RWPE1 (cell line): ENCODE data around the gene R3HDM1.
A peak's percentile ranks its signal among the peaks of the same experiment; 100 is the strongest.
"Not testable (repeated sequence)": the region's sequence is repeated elsewhere in the genome, so short reads cannot be mapped to it uniquely, and the experiment has no call there.

Experiments
- CTCF ChIA-PET: fragments of 350-600 bp; sonication (Branson Sonifier 250); formaldehyde crosslinking; extraction: SDS; loops from one replicate; lab custom pipeline; 2021; lab: Yijun Ruan, JAX
- POLR2A ChIA-PET: fragments of 400-600 bp; formaldehyde crosslinking; extraction: SDS; loops from one replicate; lab custom pipeline; 2020; ENCODE audit warnings: antibody characterized with exemption; ENCODE audit not compliant: low non-redundant PET; lab: Yijun Ruan, JAX
- DNase-seq: peaks from one replicate; pipeline ENCODE4 v3.0.0; 2012; ENCODE audit warnings: low spot score
- H3K27ac ChIP-seq: fragments of 450-650 bp; 2 replicates; pipeline ENCODE4 v1.5.1; 2017
- TF ChIP-seq, protein P1 (sequence below): fragments of 450-650 bp; conservative IDR thresholded peaks from 2 replicates; pipeline ENCODE4 v1.5.1; 2017; ENCODE audit warnings: low read depth, mild to moderate bottlenecking

The R3HDM1 gene

DNA sequence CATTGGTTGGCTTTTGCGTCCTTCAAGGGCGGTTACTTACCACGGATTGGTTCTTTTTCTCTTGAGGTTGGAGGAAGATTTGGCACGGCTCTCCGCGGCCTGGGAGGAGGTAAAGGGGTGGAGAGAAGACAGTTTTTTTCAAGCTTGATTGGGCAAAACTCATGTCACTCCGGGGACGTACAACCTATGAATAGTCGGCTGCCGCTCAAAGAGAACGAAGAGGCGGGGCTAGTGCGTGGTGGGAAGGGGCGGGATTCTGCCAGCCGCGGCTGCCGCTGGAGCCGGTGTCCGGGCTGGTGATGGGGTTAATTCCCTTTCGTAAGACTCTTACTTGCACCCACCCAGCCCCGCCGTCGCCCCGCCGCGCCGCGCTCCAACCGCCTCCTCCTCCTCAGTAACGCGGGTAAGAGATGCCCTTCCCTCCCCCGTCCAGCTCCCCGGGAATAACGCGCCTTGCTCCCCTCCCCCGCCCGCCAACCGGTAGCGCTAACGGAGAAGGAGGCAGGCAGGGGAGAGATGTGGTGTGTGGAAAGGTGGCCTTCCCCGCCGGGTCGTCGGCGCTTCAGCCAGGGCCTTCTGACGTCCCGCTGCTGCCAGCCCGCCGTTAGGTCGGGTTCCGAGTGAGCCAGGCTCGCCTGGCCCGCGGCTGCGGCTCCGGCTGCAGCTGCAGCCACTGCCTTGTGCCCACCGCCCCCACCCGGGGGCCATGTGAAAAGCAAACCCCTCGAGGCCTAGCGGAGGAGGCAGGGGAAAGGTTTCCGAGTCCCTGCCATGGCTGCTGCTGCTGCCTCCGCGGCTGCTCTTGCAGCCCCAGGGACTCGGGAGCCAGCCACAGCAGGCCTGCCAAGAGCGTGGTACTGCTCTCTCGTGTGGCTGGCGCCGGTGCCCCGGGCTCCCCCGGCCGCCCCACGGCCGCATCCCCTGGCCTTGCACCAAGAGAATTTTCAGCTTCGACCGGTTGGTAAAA, at the start of gene R3HDM1:
TSS of gene R3HDM1 (plus strand) at position 254 of the 967 bp plus-strand sequence. CDS start 73,362 bp downstream, outside the sequence.
- peak; percentile 99 for DNase-seq
- TF ChIP-seq, protein P1, sequence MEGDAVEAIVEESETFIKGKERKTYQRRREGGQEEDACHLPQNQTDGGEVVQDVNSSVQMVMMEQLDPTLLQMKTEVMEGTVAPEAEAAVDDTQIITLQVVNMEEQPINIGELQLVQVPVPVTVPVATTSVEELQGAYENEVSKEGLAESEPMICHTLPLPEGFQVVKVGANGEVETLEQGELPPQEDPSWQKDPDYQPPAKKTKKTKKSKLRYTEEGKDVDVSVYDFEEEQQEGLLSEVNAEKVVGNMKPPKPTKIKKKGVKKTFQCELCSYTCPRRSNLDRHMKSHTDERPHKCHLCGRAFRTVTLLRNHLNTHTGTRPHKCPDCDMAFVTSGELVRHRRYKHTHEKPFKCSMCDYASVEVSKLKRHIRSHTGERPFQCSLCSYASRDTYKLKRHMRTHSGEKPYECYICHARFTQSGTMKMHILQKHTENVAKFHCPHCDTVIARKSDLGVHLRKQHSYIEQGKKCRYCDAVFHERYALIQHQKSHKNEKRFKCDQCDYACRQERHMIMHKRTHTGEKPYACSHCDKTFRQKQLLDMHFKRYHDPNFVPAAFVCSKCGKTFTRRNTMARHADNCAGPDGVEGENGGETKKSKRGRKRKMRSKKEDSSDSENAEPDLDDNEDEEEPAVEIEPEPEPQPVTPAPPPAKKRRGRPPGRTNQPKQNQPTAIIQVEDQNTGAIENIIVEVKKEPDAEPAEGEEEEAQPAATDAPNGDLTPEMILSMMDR, result no peak; the same call in 1 of the 2 replicates
- POLR2A ChIA-PET, result interaction anchor here (0.6 kb wide), 1 partner anchor 261 kb away, joined by 3 read pairs; no protein-coding TSS in a partner anchor
- CTCF ChIA-PET, result interaction anchor here (0.7 kb wide), 1 partner anchor 613 kb away, joined by 3 read pairs; the partner anchor contains the start of gene CCNT2
- peak within 1 kb of the TSS; percentile 97 for H3K27ac ChIP-seq

- TF ChIP-seq, protein P1, result no peak
- ChIA-PET POLR2A (no interaction called here), CTCF (no interaction called here)
- no peak overlapping the region for H3K27ac ChIP-seq
- DNase-seq, result no peak
Measured at GRCh38 chr2:135485441-135485840, 45.8 kb upstream of the R3HDM1 start.

DNA sequence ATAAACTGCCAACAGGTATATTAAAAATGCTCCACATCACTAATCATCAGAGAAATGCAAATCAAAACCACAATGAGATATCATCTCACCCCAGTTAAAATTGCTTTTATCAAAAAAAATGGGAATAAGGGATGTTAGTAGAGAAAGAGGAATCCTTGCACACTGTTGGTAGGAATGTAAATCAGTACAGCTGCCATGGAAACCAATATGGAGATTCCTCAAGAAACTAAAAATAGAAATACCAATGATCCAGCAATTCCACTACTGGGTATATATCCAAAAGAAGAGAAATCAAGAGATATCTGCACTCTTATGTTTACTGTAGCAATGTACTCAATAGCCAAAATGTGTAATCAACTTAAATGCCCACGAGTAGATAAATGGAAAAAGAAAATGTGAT, 40.9 kb upstream of the R3HDM1 start:
- DNase-seq, result no peak
- TF ChIP-seq, protein P1, result no peak
- CTCF ChIA-PET, result no interaction called here
- POLR2A ChIA-PET, result no interaction called here
- no peak overlapping the region for H3K27ac ChIP-seq

GRCh38 chr2:135494503-135494902, 36.8 kb upstream of the R3HDM1 start:
- TF ChIP-seq, protein P1, result no peak
- CTCF ChIA-PET, result no interaction called here
- H3K27ac ChIP-seq, result no peak overlapping the region
- no peak for DNase-seq
- POLR2A ChIA-PET, result no interaction called here

DNA sequence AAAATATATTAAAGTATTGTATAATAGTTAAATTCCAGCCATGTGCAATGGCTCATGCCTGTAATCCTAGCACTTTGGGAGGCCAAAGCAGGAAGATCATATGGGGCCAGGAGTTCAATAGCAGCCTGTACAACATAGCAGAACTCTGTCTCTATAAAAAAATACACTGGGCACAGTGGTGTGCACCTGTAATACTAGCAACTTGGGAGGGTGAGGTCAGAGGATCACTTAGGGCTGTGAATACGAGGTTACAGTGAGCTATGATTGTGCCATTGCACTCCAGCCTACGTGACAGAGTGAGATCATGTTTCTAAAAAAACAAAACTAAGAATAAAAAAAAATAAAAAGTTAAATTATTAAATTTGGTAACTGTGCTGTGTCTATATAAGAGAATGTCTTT, 36.4 kb upstream of the R3HDM1 start:
- TF ChIP-seq, protein P1, result no peak
- no peak overlapping the region for H3K27ac ChIP-seq
- ChIA-PET CTCF (no interaction called here), POLR2A (no interaction called here)
- no peak for DNase-seq

- CTCF ChIA-PET, DNase-seq, POLR2A ChIA-PET: not testable (repeated sequence)
Measured at GRCh38 chr2:135498588-135498987, 32.7 kb upstream of the R3HDM1 start.

GRCh38 chr2:135504811-135505210, 26.5 kb upstream of the R3HDM1 start:
- TF ChIP-seq, protein P1, result no peak
- no peak for DNase-seq
- POLR2A ChIA-PET, result no interaction called here
- H3K27ac ChIP-seq, result no peak overlapping the region
- CTCF ChIA-PET, result no interaction called here

More at GRCh38 chr2:135498588-135498987, 32.7 kb upstream of the R3HDM1 start:
- not testable (repeated sequence) for H3K27ac ChIP-seq
